GM18868 (cell line): Measurements from ENCODE around the gene KISS1R.

Experiments used
- ATAC-seq: cut with Tn5 transposase; IDR thresholded peaks from one replicate; pipeline ENCODE4 v1.9.1; 2021; ENCODE audit warnings: mild to moderate bottlenecking, moderate library complexity; ENCODE audit not compliant: unreplicated experiment

KISS1R gene

GRCh38 chr19:966485-967088, 49.5 kb downstream of the KISS1R start:
- no peak for ATAC-seq
